HTERT RPE-1 (cell line): ENCODE results near the gene RBMS3.
"Not testable (repeated sequence)": the region's sequence is repeated elsewhere in the genome, so short reads cannot be mapped to it uniquely, and the experiment has no call there.

Experiments used
- in situ Hi-C: fragments of 300-500 bp; cut with MboI; formaldehyde crosslinking; loops from 4 replicates; pipeline ENCODE4 v1.14.3; 2020; ENCODE audit warnings: low sequenced_read_pairs

The RBMS3 gene

GRCh38 chr3:29514912-29515311, 234.0 kb downstream of the RBMS3 start:
- in situ Hi-C loops = no loop called here

- in situ Hi-C loops = no loop called here
These were observed 234.6 kb downstream of the RBMS3 start for GRCh38 chr3:29515451-29515850.

- in situ Hi-C loops = no loop called here
These were observed 235.3 kb downstream of the RBMS3 start for GRCh38 chr3:29516164-29516563.

GRCh38 chr3:29520764-29521163, 239.9 kb downstream of the RBMS3 start:
- in situ Hi-C loops = no loop called here

DNA sequence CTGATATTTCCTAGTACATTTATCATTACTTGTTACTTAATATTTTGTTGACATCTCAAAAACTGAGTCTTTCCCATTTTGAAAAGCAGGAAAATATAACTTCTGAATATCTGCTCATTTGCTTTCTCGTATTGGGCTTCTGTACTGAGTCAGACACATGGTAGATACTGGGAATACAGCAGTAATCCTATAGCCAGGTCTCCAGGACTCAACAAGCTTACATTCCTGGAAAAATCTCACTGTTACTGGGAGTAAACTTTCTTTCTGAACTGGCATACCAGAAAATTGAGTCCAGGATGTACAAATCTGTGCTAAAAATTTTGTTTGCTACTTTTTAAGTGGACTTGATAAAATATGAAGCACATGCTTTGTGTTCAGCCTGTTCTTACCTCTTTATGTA, 240.4 kb downstream of the RBMS3 start:
- in situ Hi-C loops = no loop called here

GRCh38 chr3:29521751-29522150, 240.9 kb downstream of the RBMS3 start:
- in situ Hi-C loops = no loop called here

- in situ Hi-C loops = not testable (repeated sequence)
These were observed 243.6 kb downstream of the RBMS3 start for GRCh38 chr3:29524433-29524832.

GRCh38 chr3:29525254-29525881, 244.5 kb downstream of the RBMS3 start:
- in situ Hi-C loops = no loop called here

- in situ Hi-C loops = no loop called here
These were observed 246.4 kb downstream of the RBMS3 start for GRCh38 chr3:29527246-29527645.

GRCh38 chr3:29531644-29532043, 250.8 kb downstream of the RBMS3 start:
- in situ Hi-C loops = no loop called here

- in situ Hi-C loops = no loop called here
These were observed 251.6 kb downstream of the RBMS3 start for GRCh38 chr3:29532473-29532872.

DNA sequence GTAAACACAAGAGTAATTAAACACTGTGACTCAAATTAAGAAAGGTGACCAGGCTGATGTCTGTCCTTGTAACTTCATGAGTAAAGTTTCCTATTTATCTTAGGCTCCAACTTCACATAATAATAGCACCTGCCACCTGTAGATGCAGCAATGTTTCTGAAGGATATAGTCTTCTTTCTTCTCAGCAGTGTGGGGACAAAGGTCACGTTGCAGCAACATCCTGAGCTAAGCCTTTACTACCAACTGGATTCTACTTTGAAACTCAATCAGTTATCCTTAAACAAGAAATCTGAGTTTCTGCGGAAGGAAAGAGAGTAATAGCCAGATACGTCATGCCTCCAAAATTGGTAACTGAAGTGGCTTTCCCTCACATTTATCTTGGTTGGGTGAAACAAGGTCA, 253.1 kb downstream of the RBMS3 start:
- in situ Hi-C loops = no loop called here

GRCh38 chr3:29536016-29536758, 255.3 kb downstream of the RBMS3 start:
- in situ Hi-C loops = no loop called here

DNA sequence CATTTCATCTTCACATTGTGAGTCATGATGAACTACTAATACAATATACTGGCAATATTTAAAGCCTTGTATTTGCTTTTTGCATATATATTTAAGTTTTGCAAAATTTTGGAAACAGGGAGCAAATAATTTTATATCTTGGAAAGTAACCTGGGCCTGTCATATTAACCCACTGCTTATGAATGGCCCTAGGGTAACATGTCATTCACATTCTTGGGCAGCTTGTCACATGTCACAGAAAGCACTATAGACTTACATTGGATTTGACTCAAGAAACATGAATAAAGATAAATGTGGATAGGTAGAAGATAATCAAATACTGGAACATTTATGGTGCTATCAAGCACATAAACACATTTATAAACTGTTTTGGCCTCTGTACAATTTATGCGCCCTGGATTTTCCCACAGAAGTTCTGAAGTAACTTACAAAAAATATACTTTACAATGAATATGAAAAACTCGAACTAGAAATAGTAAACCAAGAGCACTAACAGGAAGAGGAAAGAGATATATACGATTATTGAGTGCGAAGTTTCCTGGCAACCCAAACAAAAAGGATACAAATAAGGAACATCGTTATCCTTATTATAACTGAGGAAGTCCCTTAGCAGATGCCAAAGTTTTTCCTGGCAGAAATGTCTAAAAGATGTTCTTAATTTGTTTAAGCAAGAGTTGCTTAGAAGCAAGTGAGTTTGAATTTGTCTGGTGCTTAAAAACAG, 257.2 kb downstream of the RBMS3 start:
- in situ Hi-C loops = no loop called here

GRCh38 chr3:29538610-29538958, 257.7 kb downstream of the RBMS3 start:
- in situ Hi-C loops = no loop called here

DNA sequence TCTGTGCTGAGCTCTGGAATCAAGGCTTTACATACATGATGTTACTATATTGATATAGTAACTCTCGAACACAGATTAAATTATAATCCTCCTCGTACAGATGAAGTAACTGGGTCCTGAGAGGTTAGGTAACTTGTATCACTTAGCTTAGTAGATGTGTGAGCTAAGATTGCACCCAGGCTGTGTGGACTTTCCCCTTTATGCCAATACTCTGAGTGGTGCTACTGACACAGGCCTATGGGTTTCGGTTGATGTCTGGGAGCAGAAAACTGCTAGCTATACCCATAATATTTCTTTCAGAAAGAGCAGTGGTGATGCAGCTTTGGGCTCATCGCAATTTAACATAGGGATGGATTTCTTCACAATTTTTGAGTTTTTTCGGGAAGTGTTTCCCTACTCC, 259.7 kb downstream of the RBMS3 start:
- in situ Hi-C loops = no loop called here

DNA sequence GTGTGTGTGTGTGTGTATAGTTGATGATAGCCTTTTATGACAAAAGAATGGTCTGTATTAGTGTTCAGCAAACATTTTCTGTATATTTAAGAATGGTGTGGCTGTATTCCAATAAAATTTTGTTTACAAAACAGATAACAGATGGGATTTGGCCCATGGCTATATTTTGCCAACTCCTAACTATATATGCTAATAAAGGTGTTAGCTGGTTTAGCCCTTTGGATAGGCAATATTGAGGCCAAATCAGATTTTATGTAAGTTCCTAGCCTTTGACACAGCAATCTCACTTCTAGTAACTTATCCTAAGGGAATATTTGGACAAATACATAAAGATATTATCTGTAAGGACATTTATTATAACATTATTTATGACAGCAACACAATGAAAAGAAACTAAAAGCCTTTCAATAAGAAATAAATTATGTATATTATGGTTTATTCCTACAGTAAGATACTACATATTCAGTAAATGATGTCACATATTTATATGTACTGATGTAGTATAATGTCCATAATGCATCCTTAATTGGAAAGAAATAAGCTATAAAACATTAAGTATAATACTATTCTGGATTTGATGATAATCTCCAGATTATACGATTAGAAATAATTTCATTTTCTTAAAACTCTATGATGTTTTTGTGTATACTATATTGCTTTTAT, 264.0 kb downstream of the RBMS3 start:
- in situ Hi-C loops = no loop called here

DNA sequence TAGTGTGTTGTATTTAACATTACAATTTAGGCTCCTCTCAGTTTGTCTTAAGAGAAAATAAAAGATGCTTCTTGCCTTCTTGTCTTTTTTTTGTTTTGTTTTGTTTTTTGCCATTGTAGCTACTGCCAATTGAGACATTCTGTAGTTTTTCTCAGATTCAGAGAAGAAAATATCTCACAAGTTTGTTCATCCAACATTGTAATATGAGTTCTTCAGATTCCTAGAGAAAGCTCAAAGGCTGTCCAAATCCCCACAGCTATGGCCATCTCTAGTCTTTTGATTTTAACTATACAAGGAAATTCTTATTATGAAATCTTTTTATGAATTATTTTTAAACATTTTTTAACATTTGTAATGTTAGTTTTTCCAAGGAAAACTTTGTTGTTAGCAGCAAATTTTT, 264.7 kb downstream of the RBMS3 start:
- in situ Hi-C loops = no loop called here

DNA sequence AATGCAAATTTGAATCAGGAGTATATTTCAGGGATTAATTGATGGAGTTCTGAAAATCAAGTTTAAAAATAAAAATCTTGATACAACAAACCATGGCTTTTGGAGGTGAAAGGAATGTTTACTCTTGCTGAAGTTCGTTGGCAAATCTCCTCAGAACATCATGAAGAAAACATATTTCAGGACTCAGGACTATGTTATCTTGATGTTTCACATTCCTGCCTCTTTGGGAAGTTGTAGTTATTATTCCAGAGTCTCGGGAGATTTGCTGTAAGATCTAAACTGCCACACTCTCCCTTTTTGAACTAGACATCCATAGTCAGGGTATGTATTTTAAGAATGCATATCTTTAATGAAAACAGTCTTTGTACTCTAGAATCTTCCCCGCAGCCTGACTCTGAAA, 271.2 kb downstream of the RBMS3 start:
- in situ Hi-C loops = no loop called here

DNA sequence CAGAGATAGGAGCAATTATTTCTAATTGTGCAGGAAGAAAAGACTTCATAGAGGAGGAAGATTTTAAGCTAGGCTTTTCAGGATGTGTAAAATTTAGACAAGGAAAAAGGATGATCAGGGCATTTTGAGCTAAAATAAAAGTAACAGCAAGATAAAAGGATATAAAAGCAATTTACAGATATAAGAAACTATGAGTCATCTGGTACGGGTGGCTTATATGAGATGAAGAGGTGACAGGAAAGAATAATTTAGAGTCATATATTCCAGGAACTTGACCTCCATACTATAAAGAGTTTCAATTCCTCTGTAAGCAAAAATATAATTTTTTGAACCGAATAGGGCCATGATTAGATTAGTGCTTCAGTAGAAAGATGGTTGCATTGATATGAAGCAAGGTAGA, 273.7 kb downstream of the RBMS3 start:
- in situ Hi-C loops = no loop called here

- in situ Hi-C loops = no loop called here
These were observed 274.7 kb downstream of the RBMS3 start for GRCh38 chr3:29555590-29555989.

DNA sequence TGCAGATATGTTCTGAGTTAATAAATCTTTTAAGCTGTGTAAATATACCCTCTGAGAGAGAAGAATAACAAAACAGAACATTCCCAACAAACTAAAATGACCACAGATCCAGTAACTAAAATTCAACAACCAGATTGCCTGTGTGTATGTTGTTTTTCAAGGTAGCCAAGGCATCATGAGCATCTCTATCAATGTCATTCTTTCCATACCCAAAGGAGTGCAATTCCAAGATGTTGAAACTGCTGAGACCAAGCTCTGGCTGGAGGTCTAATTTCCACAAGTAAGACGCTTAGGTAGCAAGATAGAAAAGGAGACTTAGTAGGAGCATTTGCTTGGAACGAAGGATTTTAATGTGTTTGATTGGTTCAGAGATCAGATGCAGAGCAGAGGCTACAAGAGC, 276.3 kb downstream of the RBMS3 start:
- in situ Hi-C loops = no loop called here
